Measurements from ENCODE around the gene RFX8. TPM values are rescaled to one million over a fixed set of nuclear protein-coding genes. Genes with fewer than 3 reads are reported as not detected.

The RFX8 gene
- total and polyA plus RNA-seq, 2 of the 8 experiments (the other 6 are each of a cell fraction or from before 2014, with no cell fraction given): 0.60 to 0.97 TPM

GRCh38 chr2:101463911-101464641 is 10.8 kb downstream of the RFX8 start (continued):
- TF ChIP-seq CHD7 (IDR thresholded peaks at IDR 0.05; ENCODE audit: insufficient replicate concordance, low read length) (no peak), POLR2AphosphoS5 (IDR thresholded peaks at IDR 0.05; ENCODE audit: low read depth, low read length) (no peak), TAF1 (IDR thresholded peaks at IDR 0.05; ENCODE audit: low read depth, low read length) (no peak)

All from H1 (cell line).